ENCODE results near the gene PLXDC2.

GRCh38 chr10:19888061-19888660 is 71.9 kb downstream of the PLXDC2 start:
- TF ChIP-seq CTCF (tag by site-specific recombination; IDR thresholded peaks at IDR 0.05) (no peak), ZBTB49 (tag by site-specific recombination; IDR thresholded peaks at IDR 0.05; ENCODE audit: low read depth) (no peak), YY1 (tag by site-specific recombination; IDR thresholded peaks at IDR 0.05) (no peak), PBX3 (CRISPR knock-in tag; IDR thresholded peaks at IDR 0.05) (no peak), HOXA7 (CRISPR knock-in tag; IDR thresholded peaks at IDR 0.05; ENCODE audit: borderline replicate concordance) (no peak), SP2 (tag by site-specific recombination; IDR thresholded peaks at IDR 0.05) (no peak), ZBTB8A (tag by site-specific recombination; IDR thresholded peaks at IDR 0.05) (no peak), ZNF830 (tag by site-specific recombination; IDR thresholded peaks at IDR 0.05; ENCODE audit: low read depth) (no peak)
- TF ChIP-seq, protein P1, sequence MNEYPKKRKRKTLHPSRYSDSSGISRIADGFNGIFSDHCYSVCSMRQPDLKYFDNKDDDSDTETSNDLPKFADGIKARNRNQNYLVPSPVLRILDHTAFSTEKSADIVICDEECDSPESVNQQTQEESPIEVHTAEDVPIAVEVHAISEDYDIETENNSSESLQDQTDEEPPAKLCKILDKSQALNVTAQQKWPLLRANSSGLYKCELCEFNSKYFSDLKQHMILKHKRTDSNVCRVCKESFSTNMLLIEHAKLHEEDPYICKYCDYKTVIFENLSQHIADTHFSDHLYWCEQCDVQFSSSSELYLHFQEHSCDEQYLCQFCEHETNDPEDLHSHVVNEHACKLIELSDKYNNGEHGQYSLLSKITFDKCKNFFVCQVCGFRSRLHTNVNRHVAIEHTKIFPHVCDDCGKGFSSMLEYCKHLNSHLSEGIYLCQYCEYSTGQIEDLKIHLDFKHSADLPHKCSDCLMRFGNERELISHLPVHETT (tag by site-specific recombination; IDR thresholded peaks at IDR 0.05): no peak
